GM10266 (cell line): ENCODE data around the gene UQCRQ.
"Not testable (repeated sequence)": the region's sequence is repeated elsewhere in the genome, so short reads cannot be mapped to it uniquely, and the experiment has no call there.

Experiments
- DNase-seq: peaks from one replicate; pipeline ENCODE4 v3.0.0; 2012; ENCODE audit errors: extremely low spot score
- TF ChIP-seq, protein P1 (sequence below): IDR thresholded peaks from 2 replicates; pipeline ENCODE4 v1.5.1; 2012; ENCODE audit warnings: mild to moderate bottlenecking, low read depth; ENCODE audit not compliant: control insufficient read depth, insufficient read depth; ENCODE audit errors: missing control alignments

The UQCRQ gene

DNA sequence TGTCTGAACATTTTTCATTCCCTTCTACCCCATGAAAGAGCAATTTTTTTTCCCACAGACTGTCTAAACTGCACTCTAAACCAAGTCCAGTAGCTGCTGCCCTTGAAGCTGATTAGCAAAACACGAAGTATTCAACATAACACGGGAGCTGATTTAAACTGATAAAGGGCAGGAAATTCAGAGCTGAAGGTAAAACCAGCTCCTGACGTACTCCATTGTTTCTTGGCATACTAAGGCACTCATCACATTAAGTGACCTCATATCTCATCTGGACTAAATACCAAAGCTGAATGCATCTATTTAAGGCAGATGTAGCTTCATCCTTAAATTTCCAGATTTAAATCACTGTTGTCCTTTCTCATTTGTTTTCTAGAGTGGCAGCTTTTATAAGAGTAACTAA is 12.1 kb upstream of the UQCRQ start:
- no peak for DNase-seq
- TF ChIP-seq, protein P1, sequence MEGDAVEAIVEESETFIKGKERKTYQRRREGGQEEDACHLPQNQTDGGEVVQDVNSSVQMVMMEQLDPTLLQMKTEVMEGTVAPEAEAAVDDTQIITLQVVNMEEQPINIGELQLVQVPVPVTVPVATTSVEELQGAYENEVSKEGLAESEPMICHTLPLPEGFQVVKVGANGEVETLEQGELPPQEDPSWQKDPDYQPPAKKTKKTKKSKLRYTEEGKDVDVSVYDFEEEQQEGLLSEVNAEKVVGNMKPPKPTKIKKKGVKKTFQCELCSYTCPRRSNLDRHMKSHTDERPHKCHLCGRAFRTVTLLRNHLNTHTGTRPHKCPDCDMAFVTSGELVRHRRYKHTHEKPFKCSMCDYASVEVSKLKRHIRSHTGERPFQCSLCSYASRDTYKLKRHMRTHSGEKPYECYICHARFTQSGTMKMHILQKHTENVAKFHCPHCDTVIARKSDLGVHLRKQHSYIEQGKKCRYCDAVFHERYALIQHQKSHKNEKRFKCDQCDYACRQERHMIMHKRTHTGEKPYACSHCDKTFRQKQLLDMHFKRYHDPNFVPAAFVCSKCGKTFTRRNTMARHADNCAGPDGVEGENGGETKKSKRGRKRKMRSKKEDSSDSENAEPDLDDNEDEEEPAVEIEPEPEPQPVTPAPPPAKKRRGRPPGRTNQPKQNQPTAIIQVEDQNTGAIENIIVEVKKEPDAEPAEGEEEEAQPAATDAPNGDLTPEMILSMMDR: no peak

DNA sequence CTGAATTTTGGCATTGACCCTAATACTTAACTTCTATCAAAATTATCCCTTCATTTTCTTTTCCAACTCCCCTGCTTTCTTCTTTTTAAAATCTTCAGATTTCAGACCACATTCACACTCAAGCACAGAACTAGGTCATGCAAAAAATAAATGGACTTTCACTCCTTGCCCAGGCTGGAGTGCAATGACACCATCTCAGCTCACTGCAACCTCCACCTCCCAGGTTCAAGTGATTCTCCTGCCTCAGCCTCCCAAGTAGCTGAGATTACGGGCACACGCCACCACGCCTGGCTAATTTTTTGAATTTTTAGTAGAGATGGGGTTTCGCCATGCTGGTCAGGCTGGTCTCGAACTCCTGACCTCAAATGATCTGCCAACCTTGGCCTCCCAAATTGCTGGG is 11.4 kb upstream of the UQCRQ start:
- DNase-seq: not testable (repeated sequence)

DNA sequence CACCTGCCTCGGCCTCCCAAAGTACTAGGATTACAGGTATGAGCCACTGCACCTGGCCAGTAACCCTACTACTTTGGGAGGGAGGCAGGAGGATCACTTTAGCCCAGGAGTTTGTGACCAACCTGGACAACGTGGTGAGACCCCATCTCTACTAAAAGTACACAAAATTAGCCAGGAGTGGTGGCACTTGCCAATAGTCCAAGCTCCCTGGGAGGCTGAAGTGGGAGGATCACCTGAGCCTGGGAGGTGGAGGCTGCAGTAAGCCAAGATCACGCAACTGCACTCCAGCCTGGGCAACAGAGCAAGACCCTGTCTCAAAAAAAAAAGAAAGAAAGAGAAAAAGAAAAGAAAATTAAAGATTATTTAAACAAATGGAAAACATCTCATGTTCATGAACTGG is 10.4 kb upstream of the UQCRQ start:
- DNase-seq: no peak
- TF ChIP-seq, protein P1: no peak

DNA sequence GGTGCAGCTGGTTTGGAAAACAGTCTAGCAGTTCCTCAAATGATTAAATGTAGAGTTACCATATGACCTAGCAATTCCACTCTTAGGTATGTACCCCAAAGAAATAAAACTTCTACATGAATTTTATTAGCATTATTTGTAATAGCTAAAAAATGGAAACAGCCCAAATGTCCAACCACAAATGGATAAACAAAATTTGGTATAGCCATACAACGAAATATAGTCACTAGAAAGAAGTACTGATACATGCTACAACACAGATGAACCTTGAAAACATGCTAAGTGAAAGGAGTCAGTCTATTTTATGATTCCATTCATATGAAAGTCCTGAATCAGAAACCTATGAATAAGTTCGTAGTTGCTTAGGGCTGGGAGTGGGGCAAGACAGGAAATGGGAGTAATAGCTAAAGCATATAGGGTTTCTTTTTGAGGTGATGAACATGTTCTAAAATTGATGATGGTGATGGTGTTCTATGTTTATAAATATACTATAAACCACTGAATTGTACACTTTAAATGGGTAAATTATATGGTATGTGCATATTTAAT is 6.5 kb upstream of the UQCRQ start:
- TF ChIP-seq, protein P1: no peak
- DNase-seq: no peak

DNA sequence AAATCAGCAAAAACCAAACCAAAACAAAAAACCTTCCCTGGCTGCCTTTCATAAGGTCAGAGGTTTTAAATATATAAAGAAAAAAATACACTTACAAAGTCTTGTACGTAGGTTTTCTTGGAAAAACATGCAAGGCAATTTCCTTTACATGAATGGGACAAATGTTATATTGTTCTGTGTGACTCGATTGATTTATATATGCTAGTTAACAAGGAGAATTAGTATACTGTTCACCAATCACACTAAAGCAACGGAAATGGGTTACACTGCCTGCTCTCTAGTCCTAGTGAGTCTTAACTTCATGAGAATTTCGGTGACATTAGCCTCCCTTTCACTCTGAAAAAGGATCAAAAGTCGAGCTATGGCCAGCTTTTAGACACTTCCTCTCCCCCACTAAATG is 5.7 kb upstream of the UQCRQ start:
- no peak for DNase-seq
- TF ChIP-seq, protein P1: no peak

DNA sequence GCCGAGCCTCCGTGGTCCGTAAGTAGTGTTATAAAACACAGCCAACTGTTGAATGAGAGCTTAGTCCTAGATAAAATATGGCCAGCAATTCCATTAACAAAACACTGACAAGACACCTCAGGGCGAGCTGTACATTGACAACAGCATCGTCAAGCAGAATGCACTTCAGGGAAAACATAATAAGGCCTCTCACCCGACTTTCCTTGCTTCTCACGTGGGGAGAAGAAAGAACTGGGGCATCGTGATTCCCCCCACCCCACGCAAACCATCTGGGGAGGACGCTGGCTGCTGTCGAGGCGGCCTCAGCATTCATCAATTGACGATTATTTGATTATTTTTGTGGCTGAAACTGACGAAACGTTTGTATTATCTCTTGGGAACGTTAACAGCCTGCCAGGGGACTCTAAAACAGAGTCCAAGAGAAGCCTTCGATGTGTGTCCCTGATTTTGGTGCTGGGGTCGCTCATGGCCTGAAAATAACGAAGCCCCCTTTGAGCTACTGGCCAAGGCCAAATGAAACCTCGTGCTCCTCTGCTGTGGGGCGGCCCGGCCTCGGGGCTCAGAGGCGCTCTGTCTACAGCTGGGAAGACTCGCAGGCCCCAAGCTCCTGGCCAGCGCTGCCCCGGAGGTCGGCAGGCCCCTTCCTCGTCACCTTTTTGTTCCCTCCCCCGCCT is 637 bp upstream of the UQCRQ start:
- TF ChIP-seq, protein P1: no peak

DNA sequence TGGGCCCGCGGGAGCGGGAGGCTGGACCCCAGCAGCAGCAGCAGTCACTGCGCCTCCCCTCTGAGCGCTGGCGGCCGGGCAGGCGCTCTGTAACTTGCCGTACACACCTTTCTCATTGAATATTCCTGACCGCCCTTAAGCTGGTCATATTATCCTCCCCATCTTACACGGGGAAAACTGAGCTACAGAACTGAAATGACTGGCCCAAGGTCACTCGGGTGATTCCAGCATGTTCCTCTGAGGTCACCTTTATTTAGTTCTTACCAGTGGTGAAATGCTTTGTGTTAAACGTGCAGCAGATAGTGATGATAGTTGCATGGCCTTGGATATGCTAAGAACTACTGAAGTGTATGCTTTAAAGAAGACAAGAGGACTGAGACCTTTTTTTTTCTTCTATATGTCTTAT is 607 bp downstream of the UQCRQ start:
- DNase-seq: no peak
- TF ChIP-seq, protein P1: no peak

More for the DNA sequence above, 637 bp upstream of the UQCRQ start:
- DNase-seq: no peak
